ENCODE results near the gene DLG2. TPM values are rescaled to one million over a fixed set of nuclear protein-coding genes. Genes with fewer than 3 reads are reported as not detected.

The DLG2 gene
- total and polyA plus RNA-seq, 2 of the 4 experiments (the other 2 are of a cell fraction): 0.31 to 0.36 TPM

- no peaks in the 10 kb centered on the region for H3K36me3 ChIP-seq (ENCODE audit: control insufficient read depth, insufficient read depth, low read length)
- ATAC-seq (ENCODE audit: low read depth) (no peak), DNase-seq (no peak)
- H4K8ac ChIP-seq (ENCODE audit: low read depth in 2 of 2, low read length in 2 of 2): no peak overlapping the region
- no peaks in the 10 kb centered on the region for H3K9me3 ChIP-seq (ENCODE audit: control insufficient read depth, insufficient read depth, low read length)
- no peaks in the 10 kb centered on the region for H3K27me3 ChIP-seq (ENCODE audit: control insufficient read depth, insufficient read depth, low read length)
- dilution Hi-C loops (cut with HindIII; ENCODE audit: low sequenced_read_pairs, unreplicated experiment) (no loop called here), in situ Hi-C loops (cut with MboI; ENCODE audit: low sequenced_read_pairs) (no loop called here), intact Hi-C loops (cut with micrococcal nuclease) (no loop called here)
- no peak overlapping the region for H3K56ac ChIP-seq (ENCODE audit: extremely low read depth, insufficient read depth, low read length)
- H4K5ac ChIP-seq (ENCODE audit: low read depth, low read length): no peak overlapping the region
- H3K4me3 ChIP-seq (ENCODE audit: insufficient read depth, low read depth, low read length): no peak overlapping the region
- H3K4me1 ChIP-seq (ENCODE audit: control insufficient read depth, insufficient read depth, low read length): no peaks in the 10 kb centered on the region
- H2BK20ac ChIP-seq (ENCODE audit: low read depth, low read length): no peak overlapping the region
- no peak for TF ChIP-seq NFE2L2 (IDR thresholded peaks at IDR 0.05; ENCODE audit: low read depth, low read length)
- TF ChIP-seq MAZ (IDR thresholded peaks at IDR 0.05; ENCODE audit: borderline replicate concordance, low read depth, low read length): no peak
- no peak for TF ChIP-seq FOS (IDR thresholded peaks at IDR 0.05; ENCODE audit: low read depth, low read length)
- TF ChIP-seq RAD21 (IDR thresholded peaks at IDR 0.05; ENCODE audit: low read length): no peak
- no peak for TF ChIP-seq POLR2A (IDR thresholded peaks at IDR 0.05; ENCODE audit: low read depth, low read length)
- no peak for TF ChIP-seq RCOR1 (IDR thresholded peaks at IDR 0.05; ENCODE audit: insufficient replicate concordance, low read length)
- TF ChIP-seq ELK1 (IDR thresholded peaks at IDR 0.05; ENCODE audit: borderline replicate concordance, low read depth, low read length): no peak
- no peak overlapping the region for H3K4me2 ChIP-seq (ENCODE audit: low read depth, low read length)
- no peak overlapping the region for H2BK120ac ChIP-seq (ENCODE audit: low read depth, low read length)
- no peak overlapping the region for H4K91ac ChIP-seq (ENCODE audit: insufficient read depth, low read depth, low read length)
- no peak overlapping the region for H2AK5ac ChIP-seq (ENCODE audit: low read depth, low read length)
- no TSS peak for BruUV-seq (replicated peaks)
- POLR2A ChIA-PET (ENCODE audit: unreplicated experiment): no interaction called here
- no peaks in the 10 kb centered on the region for H4K20me1 ChIP-seq (ENCODE audit: insufficient read depth, low read length)
- no peak overlapping the region for H3K14ac ChIP-seq (replicated peaks; ENCODE audit: low read depth, low read length)
- no peak overlapping the region for H3K9ac ChIP-seq (ENCODE audit: low read depth, low read length)
- H3K4ac ChIP-seq (ENCODE audit: low read depth, low read length): no peak overlapping the region
- no peak overlapping the region for H3K18ac ChIP-seq (ENCODE audit: low read depth, low read length)
- CTCF ChIA-PET: interaction anchor here (0.5 to 0.6 kb wide), 2 partner anchors 232 to 239 kb away, joined by 3 read pairs; no protein-coding TSS in a partner anchor
- no peak overlapping the region for H2BK5ac ChIP-seq (ENCODE audit: low read depth, low read length, poor library complexity, severe bottlenecking)
- no peak overlapping the region for H2AFZ ChIP-seq (replicated peaks; ENCODE audit: low read length, poor library complexity)
- no peak overlapping the region for H3K23ac ChIP-seq (ENCODE audit: low read depth, low read length)
- H3K9me1 ChIP-seq (ENCODE audit: insufficient read depth, low read length): no peaks in the 10 kb centered on the region
- H2BK15ac ChIP-seq (ENCODE audit: low read depth, low read length): no peak overlapping the region
- no peak overlapping the region for H2AK9ac ChIP-seq (replicated peaks; ENCODE audit: low read depth, low read length, poor library complexity)
- WGBS, 2 experiments (ENCODE audit: extremely low coverage in 2 of 2, insufficient read length in 1 of 2): no CpG with 5 or more reads among the region's 1 CpG
- H3K79me1 ChIP-seq (ENCODE audit: low read depth in 1 of 2, low read length in 2 of 2): no peaks in the 10 kb centered on the region
- H3K27ac ChIP-seq (ENCODE audit: insufficient read depth, low read length): no peak overlapping the region
Observed at GRCh38 chr11:83408946-83409345, 2218.2 kb downstream of the DLG2 start.

Small RNAs within 50 kb of the gene (microRNA-seq; reads per million reads assigned to microRNA genes)
- gene RF02112 (ENCODE audit: insufficient read depth, insufficient read length) (not detected), gene RF02113 (ENCODE audit: insufficient read depth, insufficient read length) (not detected), gene RNU6-1292P (ENCODE audit: insufficient read depth, insufficient read length) (not detected)

Small RNAs within 50 kb of the gene (small RNA-seq; reads per million reads assigned to genes)
- gene RF02112 (0 reads per million in 5 experiments), gene RF02113 (0 reads per million in 5 experiments), gene RNU6-1292P (0.04 to 105 (median 0.93) reads per million in 5 experiments)

Other genes starting within 250 kb of the DLG2 start
- gene TMEM126B, start 1.2 kb upstream of the DLG2 start, total RNA-seq (2012; rRNA removed): 56.8 and 79.4 TPM in 2 replicates
- gene TMEM126B, start 1.2 kb upstream of the DLG2 start, polyA plus RNA-seq (2012; rRNA removed): 31.8 and 44.6 TPM in 2 replicates
- 60.4 and 87.2 TPM in 2 replicates for gene TMEM126A, start 20.6 kb upstream of the DLG2 start, total RNA-seq (2012; rRNA removed)
- gene TMEM126A, start 20.6 kb upstream of the DLG2 start, polyA plus RNA-seq (2012; rRNA removed): 34.9 and 37.3 TPM in 2 replicates
- 12.5 and 24.4 TPM in 2 replicates for gene CREBZF, start 37.8 kb upstream of the DLG2 start, total RNA-seq (2012; rRNA removed)
- gene CREBZF, start 37.8 kb upstream of the DLG2 start, polyA plus RNA-seq (2012; rRNA removed): 14.2 and 17.7 TPM in 2 replicates
- gene CCDC89, start 58.9 kb upstream of the DLG2 start, total RNA-seq (2012; rRNA removed): 7.9 and 9.4 TPM in 2 replicates
- gene CCDC89, start 58.9 kb upstream of the DLG2 start, polyA plus RNA-seq (2012; rRNA removed): 4.0 and 4.1 TPM in 2 replicates
- gene SYTL2, start 183.8 kb upstream of the DLG2 start, total RNA-seq (2012; rRNA removed): 45.2 and 59.4 TPM in 2 replicates
- 49.5 and 70.0 TPM in 2 replicates for gene SYTL2, start 183.8 kb upstream of the DLG2 start, polyA plus RNA-seq (2012; rRNA removed)
- not detected in 2 replicates for gene CCDC83, start 228.0 kb upstream of the DLG2 start, total RNA-seq (2012; rRNA removed)
- not detected in 2 replicates for gene CCDC83, start 228.0 kb upstream of the DLG2 start, polyA plus RNA-seq (2012; rRNA removed)

Data from IMR-90 (cell line).